Stimulated activated CD4-positive, alpha-beta T cell treated with anti-CD3 and anti-CD28 coated beads, Interleukin-2, amount 100 ng/mL, for 4 hours (primary cell): Measurements from ENCODE around the gene LIG4.
"Not testable (repeated sequence)": the region's sequence is repeated elsewhere in the genome, so short reads cannot be mapped to it uniquely, and the experiment has no call there.

Source experiments
- DNase-seq: peaks from one replicate; pipeline ENCODE4 v3.0.0-alpha.2; 2020; ENCODE audit warnings: low read depth

LIG4 gene

GRCh38 chr13:108215436-108215835 is at the start of gene LIG4:
Gene LIG4 (minus strand): TSS chr13:108215536. CDS start chr13:108211268, 4,268 bp downstream.
- peak; percentile 92 for DNase-seq

GRCh38 chr13:108263621-108264355 is 48.5 kb upstream of the LIG4 start:
- DNase-seq, result no peak

GRCh38 chr13:108257248-108257647 is 41.9 kb upstream of the LIG4 start:
- DNase-seq, result no peak

- DNase-seq, result no peak
Measured at GRCh38 chr13:108249150-108249549, 33.8 kb upstream of the LIG4 start.

- no peak for DNase-seq
Measured at GRCh38 chr13:108230377-108230776, 15.0 kb upstream of the LIG4 start.

GRCh38 chr13:108227651-108228272 is 12.4 kb upstream of the LIG4 start:
- no peak for DNase-seq

GRCh38 chr13:108226184-108226583 is 10.8 kb upstream of the LIG4 start:
- DNase-seq, result no peak

GRCh38 chr13:108225440-108225839 is 10.1 kb upstream of the LIG4 start:
- no peak for DNase-seq

- DNase-seq, result no peak
Measured at GRCh38 chr13:108223687-108224503, 8.6 kb upstream of the LIG4 start.

GRCh38 chr13:108220041-108220440 is 4.7 kb upstream of the LIG4 start:
- no peak for DNase-seq

- peak; percentile 82 for DNase-seq
Measured at GRCh38 chr13:108218044-108218974, 3.0 kb upstream of the LIG4 start, which contains the start of gene ABHD13. Gene ABHD13 (plus strand): TSS chr13:108218392. CDS start chr13:108229219, 10,827 bp downstream.

- not testable (repeated sequence) for DNase-seq
Measured at GRCh38 chr13:108217307-108218043, 2.1 kb upstream of the LIG4 start.

- no peak for DNase-seq
Measured at GRCh38 chr13:108214441-108215271, 680 bp downstream of the LIG4 start.

GRCh38 chr13:108213946-108214345 is 1.4 kb downstream of the LIG4 start:
- no peak for DNase-seq

GRCh38 chr13:108212886-108213285 is 2.5 kb downstream of the LIG4 start:
- no peak for DNase-seq

- no peak for DNase-seq
Measured at GRCh38 chr13:108210551-108210950, 4.8 kb downstream of the LIG4 start.

- no peak for DNase-seq
Measured at GRCh38 chr13:108200781-108201398, 14.4 kb downstream of the LIG4 start.

- no peak for DNase-seq
Measured at GRCh38 chr13:108195861-108196260, 19.5 kb downstream of the LIG4 start.

- no peak for DNase-seq
Measured at GRCh38 chr13:108195146-108195545, 20.2 kb downstream of the LIG4 start.
